Astrocyte (in vitro differentiated cells and primary cell): Measurements from ENCODE around the gene CIITA.

Experiments
- CTCF ChIP-seq: IDR thresholded peaks from 2 replicates; pipeline ENCODE4 v1.5.1; 2011; ENCODE audit warnings: low read depth, mild to moderate bottlenecking, inconsistent platforms, low read length, moderate library complexity; ENCODE audit not compliant: insufficient read depth
- EZH2 ChIP-seq: IDR thresholded peaks from 2 replicates; pipeline ENCODE4 v1.6.1; 2012; ENCODE audit warnings: mild to moderate bottlenecking, low read length, inconsistent platforms; ENCODE audit not compliant: insufficient read depth

GRCh38 chr16:10881479-10882030 is 4.6 kb downstream of the CIITA start:
- TF ChIP-seq CTCF (no peak), EZH2 (no peak)
